Coronary artery (tissue), 2 donors: ENCODE data around the gene SNX18.

Experiments
- DNase-seq: peaks from one replicate; pipeline ENCODE4 v3.0.0-alpha.2; 2017; ENCODE audit warnings: low spot score
- H3K27ac ChIP-seq, 2 donors: fragments of 200-600 bp; sonication (generic); one replicate each; pipeline ENCODE4 v1.5.1; 2016 to 2019
- H3K4me3 ChIP-seq: fragments of 200-600 bp; sonication (generic); 2 replicates; pipeline ENCODE4 v1.5.1; 2016; ENCODE audit warnings: mild to moderate bottlenecking, moderate library complexity
- CTCF ChIP-seq: fragments of 200-600 bp; sonication (generic); IDR thresholded peaks from one replicate; pipeline ENCODE4 v1.5.1; 2019; ENCODE audit warnings: antibody characterized with exemption

The SNX18 gene

GRCh38 chr5:54590824-54591223, 73.3 kb downstream of the SNX18 start:
- TF ChIP-seq CTCF: no peak
- DNase-seq: no peak
- Histone ChIP-seq H3K4me3 (no peak overlapping the region), H3K27ac (no peak overlapping the region)

- no peak for TF ChIP-seq CTCF
- no peak for DNase-seq
- Histone ChIP-seq H3K27ac (no peak overlapping the region), H3K4me3 (no peak overlapping the region)
Observed at GRCh38 chr5:54593779-54594178, 76.2 kb downstream of the SNX18 start.

- no peak for TF ChIP-seq CTCF
- H3K4me3 ChIP-seq: no peak overlapping the region
Observed at GRCh38 chr5:54594181-54594580, 76.6 kb downstream of the SNX18 start.

GRCh38 chr5:54595721-54596120, 78.2 kb downstream of the SNX18 start:
- no peak for TF ChIP-seq CTCF
- H3K4me3 ChIP-seq: no peak overlapping the region
- no peak for DNase-seq
- H3K27ac ChIP-seq: no peak overlapping the region

More at GRCh38 chr5:54594181-54594580, 76.6 kb downstream of the SNX18 start:
- DNase-seq: no peak
- no peak overlapping the region for H3K27ac ChIP-seq
